Nucleus accumbens (tissue), 56 donors: Measurements from ENCODE around the gene TRIOBP.
"Not testable (repeated sequence)": the region's sequence is repeated elsewhere in the genome, so short reads cannot be mapped to it uniquely, and the experiment has no call there.

ENCODE experiments used
- DNase-seq, 56 donors: peaks; one replicate each; lab custom pipeline; 2025; lab: John Stamatoyannopoulos, UW

The TRIOBP gene

GRCh38 chr22:37690407-37690806 lies 6.4 kb upstream of the TRIOBP start:
- DNase-seq: no peak

GRCh38 chr22:37690901-37691504 lies 5.8 kb upstream of the TRIOBP start:
- DNase-seq: no peak

GRCh38 chr22:37692627-37693285 lies 4.1 kb upstream of the TRIOBP start:
- no peak for DNase-seq

DNA sequence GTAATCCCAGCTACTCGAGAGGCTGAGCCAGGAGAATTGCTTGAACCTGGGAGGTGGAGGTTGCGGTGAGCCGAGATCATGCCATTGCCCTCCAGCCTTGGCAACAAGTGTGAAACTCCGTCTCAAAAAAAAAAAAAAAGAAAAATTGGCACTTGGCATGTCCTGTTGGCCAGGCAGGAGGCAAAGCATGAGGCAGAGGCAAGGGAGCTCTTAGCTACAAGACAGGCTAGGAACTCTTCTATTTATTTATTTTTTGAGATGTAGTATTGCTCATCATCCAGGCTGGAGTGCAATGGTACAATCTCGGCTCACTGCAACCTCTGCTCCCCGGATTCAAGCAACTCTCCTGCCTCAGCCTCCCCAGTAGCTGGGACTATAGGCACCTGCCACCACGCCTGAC lies 2.7 kb upstream of the TRIOBP start:
- not testable (repeated sequence) for DNase-seq

DNA sequence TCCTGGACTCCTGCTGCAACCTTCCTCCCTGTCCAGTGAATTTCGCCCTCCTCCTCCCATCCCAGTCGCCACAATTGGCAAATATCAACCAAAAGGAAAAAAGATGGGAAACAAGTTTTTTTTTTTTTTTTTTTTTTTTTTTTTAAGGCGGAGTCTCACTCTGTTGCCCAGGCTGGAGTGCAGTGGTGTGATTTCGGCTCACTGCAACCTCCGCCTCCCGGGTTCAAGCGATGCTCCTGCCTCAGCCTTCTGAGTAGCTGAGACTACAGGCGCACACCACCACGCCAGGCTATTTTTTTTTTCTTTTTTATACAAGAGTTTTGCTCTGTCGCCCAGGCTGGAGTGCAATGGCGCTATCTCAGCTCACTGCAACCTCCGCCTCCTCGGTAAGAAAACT lies 590 bp upstream of the TRIOBP start:
- not testable (repeated sequence) for DNase-seq

- no peak for DNase-seq
These were observed 639 bp downstream of the TRIOBP start for GRCh38 chr22:37697538-37697835.

- peak in 5 of 56 donors; percentile 6 to 13 (median 6) for DNase-seq
These were observed 4.4 kb downstream of the TRIOBP start for GRCh38 chr22:37701141-37701786.

GRCh38 chr22:37703906-37704305 lies 7.1 kb downstream of the TRIOBP start:
- no peak for DNase-seq

- DNase-seq: no peak
These were observed 7.8 kb downstream of the TRIOBP start for GRCh38 chr22:37704645-37705044.

DNA sequence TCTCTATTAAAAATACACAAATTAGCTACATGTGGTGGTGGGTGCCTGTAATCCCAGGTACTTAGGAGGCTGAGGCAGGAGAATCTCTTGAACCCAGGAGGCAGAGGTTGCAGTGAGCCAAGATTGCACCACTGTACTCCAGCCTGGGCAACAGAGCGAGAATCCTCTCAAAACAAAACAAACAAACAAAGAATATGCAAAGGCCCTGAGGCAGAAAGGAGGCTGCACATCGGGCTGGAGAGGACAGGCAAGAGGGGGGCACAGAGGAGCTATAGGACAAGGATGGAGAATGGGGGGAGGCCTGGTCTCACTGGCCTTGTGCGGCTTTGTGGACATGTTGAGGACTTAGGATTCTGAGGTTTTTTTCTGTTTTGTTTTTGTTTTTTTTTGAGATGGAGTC lies 8.4 kb downstream of the TRIOBP start:
- no peak for DNase-seq

GRCh38 chr22:37708580-37709444 lies 12.0 kb downstream of the TRIOBP start:
- peak in 7 of 56 donors; percentile 3 to 20 (median 11) for DNase-seq

DNA sequence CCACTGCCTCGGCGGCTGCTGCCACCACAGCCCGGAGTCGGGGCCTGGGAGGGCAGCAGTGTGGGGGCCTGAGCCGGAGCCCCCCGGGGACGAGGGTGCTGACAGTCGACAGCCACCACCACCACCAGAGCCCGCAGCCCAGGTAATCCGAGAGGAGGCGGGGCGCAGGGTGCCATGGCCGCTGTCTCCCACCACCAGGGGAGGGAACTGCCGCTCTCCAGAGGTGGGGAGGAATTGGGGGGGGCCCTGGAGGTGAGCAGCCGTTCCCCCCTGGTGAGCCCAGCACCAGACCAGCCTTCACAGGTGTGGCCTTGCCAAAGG lies 12.6 kb downstream of the TRIOBP start:
- no peak for DNase-seq

GRCh38 chr22:37710675-37711074 lies 13.8 kb downstream of the TRIOBP start:
- DNase-seq: no peak

DNA sequence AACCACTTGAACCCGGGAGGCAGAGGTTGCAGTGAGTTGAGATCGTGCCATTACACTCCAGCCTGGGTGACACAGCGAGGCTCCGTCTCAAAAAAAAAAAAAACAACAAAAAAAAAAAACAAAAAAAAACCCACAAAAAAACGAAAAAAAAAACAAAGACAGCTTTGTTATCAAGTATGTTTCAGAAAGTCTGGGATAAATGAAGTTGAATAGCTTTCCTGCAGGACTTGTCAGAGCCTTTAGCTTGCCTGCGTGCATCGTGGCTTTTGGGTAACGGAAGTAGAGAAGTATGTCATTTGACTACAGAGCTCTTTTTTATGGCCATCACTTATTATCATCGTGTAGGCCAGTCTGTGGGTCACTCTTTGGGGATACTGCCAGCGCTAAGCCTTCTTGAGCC lies 14.6 kb downstream of the TRIOBP start:
- DNase-seq: no peak

DNA sequence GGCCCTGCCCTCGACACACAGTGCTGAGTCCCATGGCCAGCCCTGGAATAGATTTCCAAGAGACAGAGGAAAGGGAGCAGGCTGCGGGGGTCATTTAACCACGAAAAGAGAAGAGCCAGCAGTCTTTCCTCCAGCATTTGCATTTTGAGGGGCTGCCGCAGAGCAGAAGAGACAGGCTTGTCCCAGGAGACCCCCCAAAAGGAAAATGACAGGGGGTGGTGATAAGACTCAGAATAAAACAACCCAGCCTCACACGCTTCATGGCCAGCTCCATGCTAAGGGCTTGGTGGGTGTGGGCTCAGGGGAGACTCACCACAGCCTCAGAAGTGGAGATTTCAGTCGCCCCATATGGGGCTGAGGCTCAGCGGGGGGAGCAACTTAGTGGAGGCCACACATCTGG lies 16.9 kb downstream of the TRIOBP start:
- no peak for DNase-seq

GRCh38 chr22:37714634-37715033 lies 17.8 kb downstream of the TRIOBP start:
- DNase-seq: no peak

DNA sequence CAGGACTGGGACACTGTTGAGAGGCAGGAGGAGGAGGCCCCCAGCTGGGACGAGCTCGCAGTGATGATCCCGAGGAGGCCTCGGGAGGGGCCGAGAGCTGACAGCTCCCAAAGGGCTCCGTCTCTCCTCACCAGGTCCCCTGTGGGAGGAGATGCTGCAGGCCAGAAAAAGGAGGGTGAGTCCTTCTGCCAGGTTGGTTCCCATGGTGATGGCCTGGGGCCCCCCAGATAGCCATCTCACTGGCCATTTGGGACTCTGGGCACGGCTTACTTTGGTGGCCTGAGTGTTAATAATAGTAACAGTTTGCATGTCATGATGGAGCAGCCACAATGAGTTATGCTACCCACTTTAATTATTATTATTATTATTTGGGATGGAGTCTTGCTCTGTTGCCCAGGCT lies 18.9 kb downstream of the TRIOBP start:
- no peak for DNase-seq

- DNase-seq: no peak
These were observed 19.9 kb downstream of the TRIOBP start for GRCh38 chr22:37716708-37717107.

GRCh38 chr22:37717235-37717634 lies 20.4 kb downstream of the TRIOBP start:
- not testable (repeated sequence) for DNase-seq

GRCh38 chr22:37717746-37718305 lies 21.0 kb downstream of the TRIOBP start:
- not testable (repeated sequence) for DNase-seq
